Panc1 (cell line): ENCODE data around the gene VANGL2. TPM values are rescaled to one million over a fixed set of nuclear protein-coding genes. Genes with fewer than 3 reads are reported as not detected.

ENCODE experiments used
- ATAC-seq: fragments of 200-7000 bp; cut with Tn5 transposase; 2 replicates; pipeline ENCODE4 v1.9.1; 2020; ENCODE audit warnings: mild to moderate bottlenecking, moderate library complexity
- BruUV-seq: library from RNA; stranded (reverse); fragments of 400-500 nt; replicated peaks from 2 replicates; lab custom pipeline; 2021; lab: Mats Ljungman, UMichigan
- CTCF ChIA-PET: fragments of 300-600 bp; sonication (Branson Sonifier 250); formaldehyde crosslinking; loops from one replicate; lab custom pipeline; 2022; ENCODE audit warnings: antibody characterized with exemption; lab: Charles Lee
- POLR2A ChIA-PET: fragments of 300-600 bp; sonication (Branson Sonifier 250); formaldehyde crosslinking; loops from one replicate; lab custom pipeline; 2022; ENCODE audit warnings: antibody characterized with exemption; lab: Charles Lee
- DNase-seq: peaks from one replicate; pipeline ENCODE4 v3.0.0-alpha.2; 2010; ENCODE audit warnings: low read depth, low spot score
- H3K27ac ChIP-seq: 2 replicates; pipeline ENCODE4 v1.5.1; 2011; ENCODE audit warnings: mild to moderate bottlenecking, low read length, inconsistent platforms
- H3K27me3 ChIP-seq: fragments of 200-500 bp; sonication (Bioruptor generic); 2 replicates; pipeline ENCODE4 v1.6.0; 2014; ENCODE audit warnings: low read length, inconsistent platforms; ENCODE audit not compliant: control insufficient read depth, insufficient read depth
- H3K36me3 ChIP-seq: fragments of 200-500 bp; sonication (Bioruptor generic); 2 replicates; pipeline ENCODE4 v1.5.1; 2014; ENCODE audit warnings: inconsistent platforms, mild to moderate bottlenecking, low read length, moderate library complexity; ENCODE audit not compliant: control insufficient read depth, insufficient read depth
- H3K4me1 ChIP-seq: 2 replicates; pipeline ENCODE4 v1.5.1; 2011; ENCODE audit warnings: inconsistent platforms, mild to moderate bottlenecking, low read length, moderate library complexity; ENCODE audit not compliant: control insufficient read depth, insufficient read depth
- H3K4me3 ChIP-seq, 2 experiments: 2 replicates each; pipeline ENCODE4 v1.5.1; 2011 to 2012; ENCODE audit warnings: low read depth in 2 of 2, low read length in 2 of 2, mild to moderate bottlenecking in 2 of 2, inconsistent platforms in 1 of 2, moderate library complexity in 1 of 2
- H3K9me3 ChIP-seq: fragments of 200-500 bp; sonication (Bioruptor generic); 2 replicates; pipeline ENCODE4 v1.5.1; 2014; ENCODE audit warnings: low read depth, mild to moderate bottlenecking, inconsistent platforms, low read length, moderate library complexity; ENCODE audit not compliant: control insufficient read depth, insufficient read depth
- POLR2AphosphoS5 ChIP-seq: IDR thresholded peaks from 2 replicates; pipeline ENCODE4 v1.6.1; 2012; ENCODE audit warnings: mild to moderate bottlenecking, low read depth, low read length, moderate library complexity
- SIN3A ChIP-seq: IDR thresholded peaks from 2 replicates; pipeline ENCODE4 v1.6.1; 2012; ENCODE audit warnings: low read depth, mild to moderate bottlenecking, low read length, moderate library complexity, borderline replicate concordance; ENCODE audit not compliant: insufficient read depth
- TCF7L2 ChIP-seq: IDR thresholded peaks from 2 replicates; pipeline ENCODE4 v1.6.1; 2011; ENCODE audit warnings: mild to moderate bottlenecking, low read depth, low read length, inconsistent platforms
- in situ Hi-C: cut with HindIII; loops from 2 replicates; pipeline ENCODE4 v1.10.0; 2016; ENCODE audit warnings: low sequenced_read_pairs, low pct_unique_long_range_greater_than_20kb
- intact Hi-C: fragments of 100-400 bp; cut with micrococcal nuclease; formaldehyde crosslinking; loops from one replicate; pipeline ENCODE4 v1.10.0; 2022; ENCODE audit not compliant: unreplicated experiment
- total RNA-seq: library from RNA; stranded (reverse); gene quantifications from one replicate; pipeline ENCODE4 v1.2.1, GENCODE V29; 2021; ENCODE audit not compliant: unreplicated experiment
- TF ChIP-seq, protein P1 (sequence below), 2 experiments: IDR thresholded peaks; 2 replicates each; pipeline ENCODE4 v1.6.1; 2011 to 2012; ENCODE audit warnings: low read depth in 2 of 2, control low read depth in 1 of 2, low read length in 1 of 2, mild to moderate bottlenecking in 1 of 2, moderate library complexity in 1 of 2; ENCODE audit not compliant: insufficient read depth in 1 of 2
- TF ChIP-seq, protein P2 (sequence below): fragments of 450-650 bp; IDR thresholded peaks from 2 replicates; pipeline ENCODE4 v1.5.1; 2017; ENCODE audit warnings: mild to moderate bottlenecking

The VANGL2 gene
- total RNA-seq, 1 experiment from 2014 or later, result 0.10 TPM

DNA sequence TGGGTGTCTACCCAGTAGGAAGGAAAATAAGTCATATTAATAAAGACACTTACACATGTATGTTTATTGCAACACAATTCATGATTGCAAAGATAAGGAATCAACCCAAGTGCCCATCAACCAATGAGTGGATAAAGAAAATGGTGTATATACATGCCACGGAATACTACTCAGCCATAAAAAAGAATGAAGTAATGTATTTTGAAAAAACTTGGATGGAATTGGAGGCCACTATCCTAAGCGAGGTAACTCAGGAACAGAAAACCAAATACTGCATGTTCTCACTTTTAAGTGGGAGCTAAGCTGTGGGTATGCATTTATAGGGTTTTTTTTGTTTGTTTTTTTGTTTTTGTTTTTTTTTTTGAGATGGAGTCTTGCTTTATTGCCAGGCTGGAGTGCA is 49.1 kb downstream of the VANGL2 start:
- POLR2A ChIA-PET, result no interaction called here
- CTCF ChIA-PET, result no interaction called here
- in situ Hi-C loops, result no loop called here
- no peak overlapping the region for H3K4me3 ChIP-seq
- ATAC-seq (no peak), DNase-seq (no peak)
- intact Hi-C loops, result no loop called here
- no TSS peak for BruUV-seq
- no peak overlapping the region for H3K27ac ChIP-seq
- H3K36me3 ChIP-seq, result no peaks in the 10 kb centered on the region
- TF ChIP-seq TCF7L2, result no peak
- TF ChIP-seq, protein P1, sequence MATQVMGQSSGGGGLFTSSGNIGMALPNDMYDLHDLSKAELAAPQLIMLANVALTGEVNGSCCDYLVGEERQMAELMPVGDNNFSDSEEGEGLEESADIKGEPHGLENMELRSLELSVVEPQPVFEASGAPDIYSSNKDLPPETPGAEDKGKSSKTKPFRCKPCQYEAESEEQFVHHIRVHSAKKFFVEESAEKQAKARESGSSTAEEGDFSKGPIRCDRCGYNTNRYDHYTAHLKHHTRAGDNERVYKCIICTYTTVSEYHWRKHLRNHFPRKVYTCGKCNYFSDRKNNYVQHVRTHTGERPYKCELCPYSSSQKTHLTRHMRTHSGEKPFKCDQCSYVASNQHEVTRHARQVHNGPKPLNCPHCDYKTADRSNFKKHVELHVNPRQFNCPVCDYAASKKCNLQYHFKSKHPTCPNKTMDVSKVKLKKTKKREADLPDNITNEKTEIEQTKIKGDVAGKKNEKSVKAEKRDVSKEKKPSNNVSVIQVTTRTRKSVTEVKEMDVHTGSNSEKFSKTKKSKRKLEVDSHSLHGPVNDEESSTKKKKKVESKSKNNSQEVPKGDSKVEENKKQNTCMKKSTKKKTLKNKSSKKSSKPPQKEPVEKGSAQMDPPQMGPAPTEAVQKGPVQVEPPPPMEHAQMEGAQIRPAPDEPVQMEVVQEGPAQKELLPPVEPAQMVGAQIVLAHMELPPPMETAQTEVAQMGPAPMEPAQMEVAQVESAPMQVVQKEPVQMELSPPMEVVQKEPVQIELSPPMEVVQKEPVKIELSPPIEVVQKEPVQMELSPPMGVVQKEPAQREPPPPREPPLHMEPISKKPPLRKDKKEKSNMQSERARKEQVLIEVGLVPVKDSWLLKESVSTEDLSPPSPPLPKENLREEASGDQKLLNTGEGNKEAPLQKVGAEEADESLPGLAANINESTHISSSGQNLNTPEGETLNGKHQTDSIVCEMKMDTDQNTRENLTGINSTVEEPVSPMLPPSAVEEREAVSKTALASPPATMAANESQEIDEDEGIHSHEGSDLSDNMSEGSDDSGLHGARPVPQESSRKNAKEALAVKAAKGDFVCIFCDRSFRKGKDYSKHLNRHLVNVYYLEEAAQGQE (IDR thresholded peaks at IDR 0.05; ENCODE audit: insufficient read depth in 1 of 2, low read depth in 2 of 2, low read length in 1 of 2), result no peak
- TF ChIP-seq, protein P2, sequence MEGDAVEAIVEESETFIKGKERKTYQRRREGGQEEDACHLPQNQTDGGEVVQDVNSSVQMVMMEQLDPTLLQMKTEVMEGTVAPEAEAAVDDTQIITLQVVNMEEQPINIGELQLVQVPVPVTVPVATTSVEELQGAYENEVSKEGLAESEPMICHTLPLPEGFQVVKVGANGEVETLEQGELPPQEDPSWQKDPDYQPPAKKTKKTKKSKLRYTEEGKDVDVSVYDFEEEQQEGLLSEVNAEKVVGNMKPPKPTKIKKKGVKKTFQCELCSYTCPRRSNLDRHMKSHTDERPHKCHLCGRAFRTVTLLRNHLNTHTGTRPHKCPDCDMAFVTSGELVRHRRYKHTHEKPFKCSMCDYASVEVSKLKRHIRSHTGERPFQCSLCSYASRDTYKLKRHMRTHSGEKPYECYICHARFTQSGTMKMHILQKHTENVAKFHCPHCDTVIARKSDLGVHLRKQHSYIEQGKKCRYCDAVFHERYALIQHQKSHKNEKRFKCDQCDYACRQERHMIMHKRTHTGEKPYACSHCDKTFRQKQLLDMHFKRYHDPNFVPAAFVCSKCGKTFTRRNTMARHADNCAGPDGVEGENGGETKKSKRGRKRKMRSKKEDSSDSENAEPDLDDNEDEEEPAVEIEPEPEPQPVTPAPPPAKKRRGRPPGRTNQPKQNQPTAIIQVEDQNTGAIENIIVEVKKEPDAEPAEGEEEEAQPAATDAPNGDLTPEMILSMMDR, result no peak
- no peaks in the 10 kb centered on the region for H3K4me1 ChIP-seq
- H3K9me3 ChIP-seq, result no peaks in the 10 kb centered on the region
- H3K27me3 ChIP-seq, result no peaks in the 10 kb centered on the region; the same call in 1 of the 2 replicates

DNA sequence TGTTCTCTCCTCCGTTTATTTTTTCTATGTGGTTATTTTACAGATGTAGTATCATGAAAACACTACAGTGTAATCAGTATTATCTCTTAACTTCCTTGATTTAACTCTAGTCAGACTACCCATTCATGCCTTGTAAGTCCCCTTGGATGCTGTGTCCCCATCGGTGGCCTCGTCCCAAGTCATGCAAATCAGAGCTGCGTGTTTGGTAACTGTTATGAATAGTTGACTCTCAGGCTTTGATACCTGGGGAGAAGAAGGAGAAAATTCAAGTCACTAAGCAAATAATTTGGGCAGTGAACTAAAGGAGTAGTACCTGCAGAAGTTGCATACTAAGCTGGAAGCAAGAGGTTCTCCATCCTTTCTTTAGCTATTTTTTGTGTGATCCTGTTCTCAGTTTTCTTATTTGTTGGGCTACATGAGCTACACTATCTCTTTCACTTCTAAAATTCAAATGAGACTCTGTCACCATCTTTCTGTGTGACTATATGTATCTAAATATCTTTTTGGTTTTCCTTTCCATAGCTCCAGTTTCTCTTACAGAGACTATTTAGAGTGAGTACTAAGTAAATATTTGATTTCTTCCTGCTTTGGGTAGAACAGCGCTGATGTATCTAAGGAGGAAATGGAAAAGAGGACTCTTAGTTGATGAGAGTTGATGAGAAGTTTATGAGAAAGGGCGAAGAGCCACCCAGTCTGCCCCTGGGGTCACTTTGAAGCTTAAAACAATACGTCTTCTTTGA is 50.9 kb downstream of the VANGL2 start:
- no peaks in the 10 kb centered on the region; the same call in 1 of the 2 replicates for H3K27me3 ChIP-seq
- TF ChIP-seq POLR2AphosphoS5 (no peak), TCF7L2 (no peak), SIN3A (no peak)
- TF ChIP-seq, protein P2, result no peak
- TF ChIP-seq, protein P1 (IDR thresholded peaks at IDR 0.05; ENCODE audit: insufficient read depth in 1 of 2, low read depth in 2 of 2, low read length in 1 of 2), result no peak
- H3K27ac ChIP-seq, result no peak overlapping the region
- no TSS peak for BruUV-seq
- H3K4me3 ChIP-seq, result no peak overlapping the region
- no peaks in the 10 kb centered on the region for H3K9me3 ChIP-seq
- no peak for DNase-seq
- ChIA-PET CTCF (no interaction called here), POLR2A (no interaction called here)
- no peaks in the 10 kb centered on the region for H3K4me1 ChIP-seq
- intact Hi-C loops (no loop called here), in situ Hi-C loops (no loop called here)
- ATAC-seq, result no peak
- H3K36me3 ChIP-seq, result no peaks in the 10 kb centered on the region
